ENCODE measurements around the gene AP2A2. TPM values are rescaled to one million over a fixed set of nuclear protein-coding genes. Genes with fewer than 3 reads are reported as not detected.

AP2A2 gene
- total and polyA plus RNA-seq, 8 donors, result 15.0 to 350 (median 39.9) TPM

- Histone ChIP-seq H3K27me3 (peaks cover 0 to 76% (median 0%) of the 10 kb centered on the region in 3 donors), H3K36me3 (peaks cover 0 to 32% (median 12%) of the 10 kb centered on the region in 4 donors), H3K27ac (no peak overlapping the region), H3K4me1 (no peaks in the 10 kb centered on the region), H3K9me3 (no peaks in the 10 kb centered on the region), H3K4me3 (no peak overlapping the region)
- 61 to 82% (median 65%) methylated on average over 3 to 14 of the region's 14 CpGs for WGBS, 5 donors
- TF ChIP-seq POLR2A (IDR thresholded peaks at IDR 0.05) (no peak), POLR2AphosphoS5 (IDR thresholded peaks at IDR 0.05) (no peak), CTCF (IDR thresholded peaks at IDR 0.05) (no peak), EP300 (IDR thresholded peaks at IDR 0.05) (no peak)
- no peak for DNase-seq
- intact Hi-C loops (cut with DNase I; ENCODE audit: low total_unique reads), result no loop called here
These were observed 100.4 kb downstream of the AP2A2 start for GRCh38 chr11:1026163-1026450.

GRCh38 chr11:1026641-1027482 is 101.2 kb downstream of the AP2A2 start:
- H3K4me3 ChIP-seq, result no peak overlapping the region
- 68 to 87% (median 79%) methylated on average over 8 to 46 of the region's 46 CpGs for WGBS, 5 donors
- DNase-seq, result no peak
- H3K27ac ChIP-seq, result no peak overlapping the region
- intact Hi-C loops (cut with DNase I; ENCODE audit: low total_unique reads), result no loop called here
- no peaks in the 10 kb centered on the region for H3K4me1 ChIP-seq
- H3K9me3 ChIP-seq, result no peaks in the 10 kb centered on the region
- no peak for TF ChIP-seq CTCF (IDR thresholded peaks at IDR 0.05)
- no peak for TF ChIP-seq POLR2A (IDR thresholded peaks at IDR 0.05)
- no peak for TF ChIP-seq POLR2AphosphoS5 (IDR thresholded peaks at IDR 0.05)
- TF ChIP-seq EP300 (IDR thresholded peaks at IDR 0.05), result no peak
- H3K36me3 ChIP-seq, result peaks cover 0 to 32% (median 12%) of the 10 kb centered on the region in 4 donors
- peaks cover 0 to 81% (median 0%) of the 10 kb centered on the region in 3 donors for H3K27me3 ChIP-seq

GRCh38 chr11:1027483-1028290 is 102.0 kb downstream of the AP2A2 start:
- 51 to 75% (median 74%) methylated on average over 16 to 36 of the region's 36 CpGs for WGBS, 5 donors
- Histone ChIP-seq H3K4me3 (no peak overlapping the region), H3K27me3 (peaks cover 0 to 81% (median 0%) of the 10 kb centered on the region in 3 donors), H3K36me3 (peaks cover 0 to 27% (median 12%) of the 10 kb centered on the region in 4 donors), H3K4me1 (no peaks in the 10 kb centered on the region), H3K9me3 (no peaks in the 10 kb centered on the region), H3K27ac (no peak overlapping the region)
- intact Hi-C loops (cut with DNase I; ENCODE audit: low total_unique reads), result no loop called here
- no peak for DNase-seq
- no peak for TF ChIP-seq POLR2A (IDR thresholded peaks at IDR 0.05)
- TF ChIP-seq EP300 (IDR thresholded peaks at IDR 0.05), result no peak
- no peak for TF ChIP-seq POLR2AphosphoS5 (IDR thresholded peaks at IDR 0.05)
- TF ChIP-seq CTCF (IDR thresholded peaks at IDR 0.05), result no peak

- no peaks in the 10 kb centered on the region for H3K9me3 ChIP-seq
- DNase-seq, result no peak
- H3K36me3 ChIP-seq, result peaks cover 0 to 27% (median 12%) of the 10 kb centered on the region in 4 donors
- no peak overlapping the region for H3K4me3 ChIP-seq
- intact Hi-C loops (cut with DNase I; ENCODE audit: low total_unique reads), result no loop called here
- TF ChIP-seq EP300 (IDR thresholded peaks at IDR 0.05) (no peak), POLR2A (IDR thresholded peaks at IDR 0.05) (no peak), CTCF (IDR thresholded peaks at IDR 0.05) (no peak), POLR2AphosphoS5 (IDR thresholded peaks at IDR 0.05) (no peak)
- peaks cover 0 to 87% (median 0%) of the 10 kb centered on the region in 3 donors for H3K27me3 ChIP-seq
- no peak overlapping the region for H3K27ac ChIP-seq
- peaks cover 0 to under 1% (median 0%) of the 10 kb centered on the region in 4 donors for H3K4me1 ChIP-seq
- WGBS, 5 donors, result 39 to 97% (median 66%) methylated on average over 5 to 17 of the region's 17 CpGs
These were observed 102.5 kb downstream of the AP2A2 start for GRCh38 chr11:1028291-1028540.

All from stomach (tissue), 9 donors.